Activated CD8-positive, alpha-beta T cell treated with anti-CD3 and anti-CD28 coated beads for 36 hours (primary cell): ENCODE measurements around the gene CADM4. TPM values are rescaled to one million over a fixed set of nuclear protein-coding genes. Genes with fewer than 3 reads are reported as not detected.
"Not testable (repeated sequence)": the region's sequence is repeated elsewhere in the genome, so short reads cannot be mapped to it uniquely, and the experiment has no call there.

Experiments used
- ATAC-seq: fragments of 200-7000 bp; cut with Tn5 transposase; one replicate; pipeline ENCODE4 v1.10.0; 2021; ENCODE audit warnings: mild to moderate bottlenecking, moderate library complexity
- CTCF ChIA-PET: fragments of 350-600 bp; sonication (Branson Sonifier 250); formaldehyde crosslinking; loops from one replicate; lab custom pipeline; 2021; ENCODE audit warnings: antibody characterized with exemption; lab: Charles Lee
- POLR2A ChIA-PET: fragments of 350-600 bp; sonication (Branson Sonifier 250); formaldehyde crosslinking; loops from one replicate; lab custom pipeline; 2021; ENCODE audit warnings: antibody characterized with exemption; lab: Charles Lee
- DNase-seq: peaks from one replicate; pipeline ENCODE4 v3.0.0-alpha.2; 2020
- H3K27ac Mint-ChIP-seq: one replicate; pipeline ENCODE4 v1.8.0; 2021; ENCODE audit warnings: mild to moderate bottlenecking, mixed read lengths
- H3K27me3 Mint-ChIP-seq: one replicate; pipeline ENCODE4 v1.8.0; 2021; ENCODE audit warnings: mixed read lengths
- H3K36me3 Mint-ChIP-seq: one replicate; pipeline ENCODE4 v1.8.0; 2021; ENCODE audit warnings: low read depth, mixed read lengths
- H3K4me1 Mint-ChIP-seq: one replicate; pipeline ENCODE4 v1.8.0; 2021; ENCODE audit warnings: low read depth, mixed read lengths
- H3K4me3 Mint-ChIP-seq: one replicate; pipeline ENCODE4 v1.8.0; 2021; ENCODE audit warnings: mild to moderate bottlenecking, moderate library complexity, mixed read lengths
- H3K9me3 Mint-ChIP-seq: one replicate; pipeline ENCODE4 v1.8.0; 2021; ENCODE audit warnings: mixed read lengths
- CTCF ChIP-seq: fragments of 200-600 bp; IDR thresholded peaks from one replicate; pipeline ENCODE4 v1.8.0; 2022; ENCODE audit warnings: antibody characterized with exemption, mild to moderate bottlenecking
- intact Hi-C: fragments of 100-400 bp; cut with micrococcal nuclease; formaldehyde crosslinking; loops from one replicate; pipeline ENCODE4 v1.10.0; 2022
- total RNA-seq, 2 experiments: library from RNA; stranded (reverse); gene quantifications; one replicate each; pipeline ENCODE4 v1.2.3, GENCODE V29; 2021

CADM4 gene
- total RNA-seq, 2 experiments from 2014 or later: 0.22 to 0.38 TPM

GRCh38 chr19:43683905-43684304, 44.3 kb upstream of the CADM4 start:
- H3K9me3 Mint-ChIP-seq: no peaks in the 10 kb centered on the region
- no peak for ATAC-seq
- H3K36me3 Mint-ChIP-seq: no peaks in the 10 kb centered on the region
- peaks cover 3% of the 10 kb centered on the region for H3K4me1 Mint-ChIP-seq
- CTCF ChIA-PET: no interaction called here
- H3K27ac Mint-ChIP-seq: no peak overlapping the region
- DNase-seq: no peak
- no peaks in the 10 kb centered on the region for H3K27me3 Mint-ChIP-seq
- POLR2A ChIA-PET: no interaction called here
- intact Hi-C loops: no loop called here
- no peak overlapping the region for H3K4me3 Mint-ChIP-seq
- TF ChIP-seq CTCF: no peak

- no peak for TF ChIP-seq CTCF
- Mint-ChIP-seq H3K36me3 (no peaks in the 10 kb centered on the region), H3K27me3 (no peaks in the 10 kb centered on the region), H3K4me3 (no peak overlapping the region), H3K27ac (no peak overlapping the region), H3K9me3 (no peaks in the 10 kb centered on the region), H3K4me1 (peaks cover 3% of the 10 kb centered on the region)
- intact Hi-C loops: no loop called here
- ChIA-PET CTCF (interaction anchor here (0.7 kb wide), 1 partner anchor 89 kb away, joined by 3 read pairs; no protein-coding TSS in a partner anchor), POLR2A (no interaction called here)
- DNase-seq (no peak), ATAC-seq (no peak)
Measured at GRCh38 chr19:43682824-43683661, 43.4 kb upstream of the CADM4 start.

GRCh38 chr19:43682269-43682668, 42.6 kb upstream of the CADM4 start:
- H3K27me3 Mint-ChIP-seq, DNase-seq, H3K4me3 Mint-ChIP-seq, H3K36me3 Mint-ChIP-seq, ATAC-seq, CTCF ChIA-PET, H3K4me1 Mint-ChIP-seq, POLR2A ChIA-PET, intact Hi-C loops, H3K27ac Mint-ChIP-seq, H3K9me3 Mint-ChIP-seq: not testable (repeated sequence)

DNA sequence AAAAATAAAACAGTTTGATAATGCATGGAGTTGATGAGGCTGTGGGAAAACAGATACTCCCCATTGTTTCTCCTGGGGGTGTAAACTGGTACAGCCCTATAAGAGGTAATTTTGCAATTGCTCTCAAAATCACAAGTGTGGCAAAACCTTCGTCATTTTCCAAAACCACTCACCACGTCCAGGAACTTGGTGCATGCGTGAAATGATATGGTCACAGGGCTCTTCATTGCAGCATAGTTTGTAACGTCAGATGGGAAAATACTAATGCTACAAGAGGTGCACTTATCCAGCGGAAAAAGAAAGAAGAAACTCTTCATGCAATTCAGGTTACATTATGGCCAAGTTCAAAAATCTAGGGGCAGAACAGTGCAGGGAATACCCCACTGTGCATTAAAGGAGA, 42.2 kb upstream of the CADM4 start:
- TF ChIP-seq CTCF: no peak
- ChIA-PET POLR2A (no interaction called here), CTCF (no interaction called here)
- H3K27ac Mint-ChIP-seq: no peak overlapping the region
- no peak for ATAC-seq
- no peaks in the 10 kb centered on the region for H3K9me3 Mint-ChIP-seq
- no peak overlapping the region for H3K4me3 Mint-ChIP-seq
- intact Hi-C loops: no loop called here
- H3K27me3 Mint-ChIP-seq: no peaks in the 10 kb centered on the region
- no peak for DNase-seq
- H3K4me1 Mint-ChIP-seq: peaks cover 1% of the 10 kb centered on the region
- H3K36me3 Mint-ChIP-seq: no peaks in the 10 kb centered on the region

GRCh38 chr19:43678512-43679261, 39.0 kb upstream of the CADM4 start:
- POLR2A ChIA-PET: interaction anchor here (0.6 to 0.8 kb wide), 2 partner anchors 9 to 48 kb away, joined by 4 read pairs; no protein-coding TSS in a partner anchor
- CTCF ChIA-PET: interaction anchor here (0.8 to 1.2 kb wide), 3 partner anchors 9 to 33 kb away, joined by 3 read pairs; no protein-coding TSS in a partner anchor
- intact Hi-C loops: loop anchor here (10.0 kb wide), 1 partner anchor 106 kb away; the partner anchor contains the start of gene KCNN4
- DNase-seq: no peak
- Mint-ChIP-seq H3K4me1 (peaks cover 14% of the 10 kb centered on the region), H3K27me3 (no peaks in the 10 kb centered on the region), H3K4me3 (no peak overlapping the region), H3K36me3 (no peaks in the 10 kb centered on the region), H3K27ac (no peak overlapping the region), H3K9me3 (no peaks in the 10 kb centered on the region)
- ATAC-seq: no peak
- TF ChIP-seq CTCF: no peak
